OCI-LY7 (cell line): ENCODE measurements around the gene RPS3.

Experiments
- CTCF ChIP-seq: fragments of 200-600 bp; sonication (generic); conservative IDR thresholded peaks from 2 replicates; pipeline ENCODE4 v1.5.1; 2014; ENCODE audit warnings: mild to moderate bottlenecking, antibody characterized with exemption, low read length, moderate library complexity, mixed read lengths
- EZH2phosphoT487 ChIP-seq: fragments of 200-600 bp; sonication (generic); IDR thresholded peaks from 2 replicates; pipeline ENCODE4 v1.6.1; 2018; ENCODE audit warnings: low read depth, borderline replicate concordance, mild to moderate bottlenecking, mixed run types, antibody characterized with exemption, low read length, moderate library complexity, mixed read lengths

GRCh38 chr11:75436806-75437205 is 37.5 kb downstream of the RPS3 start:
- TF ChIP-seq CTCF (no peak), EZH2phosphoT487 (no peak)
